Epithelial cell of proximal tubule (primary cell): ENCODE measurements around the gene ZNF200. TPM values are rescaled to one million over a fixed set of nuclear protein-coding genes. Genes with fewer than 3 reads are reported as not detected.

Experiments
- DNase-seq: peaks from one replicate; pipeline ENCODE4 v3.0.0-alpha.2; 2011; ENCODE audit warnings: low read depth
- H3K4me3 ChIP-seq: 2 replicates; pipeline ENCODE4 v1.5.1; 2011; ENCODE audit warnings: low read depth, mild to moderate bottlenecking, low read length
- CTCF ChIP-seq: conservative IDR thresholded peaks from 2 replicates; pipeline ENCODE4 v1.5.1; 2012; ENCODE audit warnings: low read depth, mild to moderate bottlenecking, low read length
- total RNA-seq: library from RNA; depleted of rRNA; stranded (reverse); fragments of >200 nt; gene quantifications from 2 replicates; pipeline ENCODE4 v1.2.3, GENCODE V29; 2015

Gene ZNF200
- 6.1 and 6.3 TPM in 2 replicates for total RNA-seq

GRCh38 chr16:3234857-3235561 is at the start of gene ZNF200:
TSS of gene ZNF200 (minus strand) at chr16:3235158. CDS start at chr16:3233755, 1,403 bp downstream.
- TF ChIP-seq CTCF, result no peak
- peak within 1 kb of the TSS; percentile 96 for H3K4me3 ChIP-seq
- peak; percentile 52 for DNase-seq

- peak overlapping the region; percentile 74 for H3K4me3 ChIP-seq
- DNase-seq, result no peak
- TF ChIP-seq CTCF, result no peak
Measured at GRCh38 chr16:3283543-3284447, 48.8 kb upstream of the ZNF200 start.

- DNase-seq, result peak; percentile 84
- no peak for TF ChIP-seq CTCF
- peak within 1 kb of the TSS; percentile 74 for H3K4me3 ChIP-seq
Measured at GRCh38 chr16:3282730-3283542, 48.0 kb upstream of the ZNF200 start, which contains the start of gene ZNF263. TSS of gene ZNF263 (plus strand) at chr16:3283491. CDS start at chr16:3283819, 328 bp downstream.

- no peak for DNase-seq
- peak overlapping the region; percentile 74 for H3K4me3 ChIP-seq
- TF ChIP-seq CTCF, result no peak
Measured at GRCh38 chr16:3282103-3282729, 47.3 kb upstream of the ZNF200 start.

DNA sequence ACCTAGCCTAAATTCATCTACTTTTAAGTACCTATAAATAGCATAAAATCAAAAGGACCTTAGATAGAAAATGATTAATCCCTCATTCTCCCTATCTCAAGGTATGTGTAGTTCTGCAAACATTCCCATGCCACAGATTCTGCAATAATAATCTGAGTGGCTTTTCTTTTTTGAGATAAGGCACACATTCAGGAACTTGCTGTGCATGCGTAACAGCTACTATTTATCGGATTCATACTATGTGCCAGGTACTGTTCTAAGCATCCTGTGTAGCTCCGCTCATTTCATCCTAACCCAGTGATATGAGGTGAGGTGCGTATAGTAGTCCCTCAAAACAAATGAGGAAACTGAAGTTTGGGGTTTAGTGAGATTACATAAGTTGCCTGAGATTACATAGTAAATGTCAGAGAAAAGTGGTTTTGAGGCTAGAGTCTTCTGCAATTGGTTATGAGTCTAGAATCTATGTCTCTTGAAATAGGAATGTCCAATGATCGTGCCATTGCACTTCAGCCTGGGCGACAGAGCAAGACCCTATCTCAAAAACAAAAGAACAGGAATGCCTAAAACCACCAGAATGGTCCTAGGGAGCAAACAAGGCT is 46.4 kb upstream of the ZNF200 start:
- H3K4me3 ChIP-seq, result no peak overlapping the region
- no peak for DNase-seq
- TF ChIP-seq CTCF, result no peak

DNA sequence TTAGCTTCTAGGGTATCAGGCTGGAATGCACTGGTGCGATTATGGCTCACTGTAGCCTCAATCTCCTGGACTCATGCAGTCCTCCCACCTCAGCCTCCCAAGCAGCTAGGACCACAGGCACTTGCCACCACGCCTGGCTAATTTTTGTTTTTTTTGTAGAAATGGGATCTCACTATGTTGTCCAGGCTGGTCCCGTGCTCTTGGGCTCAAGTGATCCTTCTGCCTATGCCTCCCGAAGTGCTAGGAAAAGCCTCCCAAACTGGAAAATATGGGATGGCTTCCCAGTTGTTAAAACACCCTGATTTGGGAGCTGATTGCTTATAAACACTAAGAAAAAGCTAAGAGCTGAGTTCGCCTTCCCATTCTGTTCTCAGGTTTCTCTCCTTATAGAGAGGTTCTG is 41.7 kb upstream of the ZNF200 start:
- no peak for TF ChIP-seq CTCF
- no peak overlapping the region for H3K4me3 ChIP-seq
- DNase-seq, result no peak
